Astrocyte of the spinal cord (primary cell): Measurements from ENCODE around the gene DHRS7.

Experiments used
- DNase-seq: peaks from one replicate; pipeline ENCODE4 v3.0.0; 2011; ENCODE audit warnings: low read depth, low spot score
- H3K4me3 ChIP-seq: 2 replicates; pipeline ENCODE4 v1.5.1; 2011; ENCODE audit warnings: low read depth, mild to moderate bottlenecking, low read length, moderate library complexity
- in situ Hi-C: cut with HindIII; loops from 2 replicates; pipeline ENCODE4 v1.10.0; 2017; ENCODE audit warnings: low sequenced_read_pairs
- TF ChIP-seq, protein P1 (sequence below): IDR thresholded peaks from 2 replicates; pipeline ENCODE4 v1.5.1; 2012; ENCODE audit warnings: low read depth, mild to moderate bottlenecking, low read length, inconsistent platforms

The DHRS7 gene

DNA sequence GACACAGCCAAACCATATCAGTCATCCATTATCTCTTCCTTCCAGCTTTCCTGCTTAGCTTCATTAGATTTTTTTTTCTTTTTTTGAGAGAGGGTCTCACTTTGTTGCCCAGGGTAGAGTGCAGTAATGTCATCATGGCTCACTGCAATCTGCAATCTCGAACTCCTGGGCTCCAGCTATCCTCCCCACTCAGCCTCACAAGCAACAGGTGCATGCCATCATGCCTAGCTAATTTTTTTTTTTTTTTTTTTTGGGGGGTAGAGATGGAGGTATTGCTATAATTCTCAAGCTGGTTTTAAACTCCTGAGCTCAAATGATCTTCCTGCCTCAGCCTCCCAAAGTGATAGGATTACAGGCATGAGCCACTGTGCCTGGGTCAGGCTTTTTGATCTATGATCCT lies 45.5 kb upstream of the DHRS7 start:
- in situ Hi-C loops: no loop called here
- TF ChIP-seq, protein P1, sequence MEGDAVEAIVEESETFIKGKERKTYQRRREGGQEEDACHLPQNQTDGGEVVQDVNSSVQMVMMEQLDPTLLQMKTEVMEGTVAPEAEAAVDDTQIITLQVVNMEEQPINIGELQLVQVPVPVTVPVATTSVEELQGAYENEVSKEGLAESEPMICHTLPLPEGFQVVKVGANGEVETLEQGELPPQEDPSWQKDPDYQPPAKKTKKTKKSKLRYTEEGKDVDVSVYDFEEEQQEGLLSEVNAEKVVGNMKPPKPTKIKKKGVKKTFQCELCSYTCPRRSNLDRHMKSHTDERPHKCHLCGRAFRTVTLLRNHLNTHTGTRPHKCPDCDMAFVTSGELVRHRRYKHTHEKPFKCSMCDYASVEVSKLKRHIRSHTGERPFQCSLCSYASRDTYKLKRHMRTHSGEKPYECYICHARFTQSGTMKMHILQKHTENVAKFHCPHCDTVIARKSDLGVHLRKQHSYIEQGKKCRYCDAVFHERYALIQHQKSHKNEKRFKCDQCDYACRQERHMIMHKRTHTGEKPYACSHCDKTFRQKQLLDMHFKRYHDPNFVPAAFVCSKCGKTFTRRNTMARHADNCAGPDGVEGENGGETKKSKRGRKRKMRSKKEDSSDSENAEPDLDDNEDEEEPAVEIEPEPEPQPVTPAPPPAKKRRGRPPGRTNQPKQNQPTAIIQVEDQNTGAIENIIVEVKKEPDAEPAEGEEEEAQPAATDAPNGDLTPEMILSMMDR: no peak
- no peak overlapping the region for H3K4me3 ChIP-seq
- DNase-seq: no peak

DNA sequence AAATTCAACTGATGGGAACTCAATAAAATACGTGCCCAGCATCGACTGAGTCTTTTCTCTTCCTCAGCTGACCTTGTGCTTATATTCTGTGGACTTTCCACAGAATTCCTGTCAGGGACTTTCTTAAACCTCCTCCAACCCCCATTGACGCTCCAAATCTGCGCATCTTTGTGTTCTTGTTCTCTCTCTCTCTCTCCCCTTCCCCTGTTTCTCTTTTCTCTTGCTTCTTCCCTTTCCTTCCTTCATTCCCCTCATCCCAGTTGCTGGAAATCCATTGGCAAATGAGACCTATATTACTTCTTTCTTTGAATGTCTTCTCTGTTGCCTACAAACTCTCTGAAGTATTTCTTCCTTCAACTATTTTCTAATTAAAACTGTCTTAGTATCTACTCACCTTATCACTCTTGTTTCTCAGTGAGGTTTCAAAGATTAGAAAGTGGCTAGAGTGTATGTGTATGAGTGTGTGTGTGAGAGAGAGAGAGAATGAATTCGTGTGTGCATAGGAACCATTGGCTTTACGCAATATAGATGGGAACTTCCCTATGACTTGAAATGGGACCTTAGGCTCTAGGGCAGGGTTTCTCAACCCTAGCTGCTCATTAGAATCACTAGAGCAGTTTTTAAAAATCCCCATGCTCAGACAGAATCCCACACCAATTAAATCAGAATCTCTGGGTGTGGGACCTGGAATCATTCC lies 41.8 kb upstream of the DHRS7 start:
- in situ Hi-C loops: no loop called here
- no peak overlapping the region for H3K4me3 ChIP-seq
- TF ChIP-seq, protein P1: no peak
- DNase-seq: no peak

DNA sequence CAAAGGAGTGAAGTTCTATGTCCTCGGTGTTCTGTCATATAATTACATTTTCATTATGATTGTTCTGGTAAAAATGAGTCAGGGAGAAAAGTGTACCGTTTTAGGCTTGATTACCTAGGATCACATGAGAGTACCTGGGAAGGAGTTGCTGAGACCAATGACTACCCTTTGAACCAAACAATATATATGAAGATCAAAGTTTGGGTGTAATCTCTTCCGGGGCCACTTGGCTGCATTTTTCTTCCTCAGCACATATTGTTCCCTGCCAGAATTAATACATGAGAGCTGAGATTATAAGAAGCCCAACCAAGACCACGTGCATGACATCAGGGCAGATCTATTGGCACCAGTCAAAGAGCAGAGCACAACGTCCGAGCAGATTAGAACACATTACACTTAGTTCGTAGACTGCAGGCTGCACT lies 41.1 kb upstream of the DHRS7 start:
- no peak for DNase-seq
- TF ChIP-seq, protein P1: no peak
- no peak overlapping the region for H3K4me3 ChIP-seq
- in situ Hi-C loops: no loop called here

DNA sequence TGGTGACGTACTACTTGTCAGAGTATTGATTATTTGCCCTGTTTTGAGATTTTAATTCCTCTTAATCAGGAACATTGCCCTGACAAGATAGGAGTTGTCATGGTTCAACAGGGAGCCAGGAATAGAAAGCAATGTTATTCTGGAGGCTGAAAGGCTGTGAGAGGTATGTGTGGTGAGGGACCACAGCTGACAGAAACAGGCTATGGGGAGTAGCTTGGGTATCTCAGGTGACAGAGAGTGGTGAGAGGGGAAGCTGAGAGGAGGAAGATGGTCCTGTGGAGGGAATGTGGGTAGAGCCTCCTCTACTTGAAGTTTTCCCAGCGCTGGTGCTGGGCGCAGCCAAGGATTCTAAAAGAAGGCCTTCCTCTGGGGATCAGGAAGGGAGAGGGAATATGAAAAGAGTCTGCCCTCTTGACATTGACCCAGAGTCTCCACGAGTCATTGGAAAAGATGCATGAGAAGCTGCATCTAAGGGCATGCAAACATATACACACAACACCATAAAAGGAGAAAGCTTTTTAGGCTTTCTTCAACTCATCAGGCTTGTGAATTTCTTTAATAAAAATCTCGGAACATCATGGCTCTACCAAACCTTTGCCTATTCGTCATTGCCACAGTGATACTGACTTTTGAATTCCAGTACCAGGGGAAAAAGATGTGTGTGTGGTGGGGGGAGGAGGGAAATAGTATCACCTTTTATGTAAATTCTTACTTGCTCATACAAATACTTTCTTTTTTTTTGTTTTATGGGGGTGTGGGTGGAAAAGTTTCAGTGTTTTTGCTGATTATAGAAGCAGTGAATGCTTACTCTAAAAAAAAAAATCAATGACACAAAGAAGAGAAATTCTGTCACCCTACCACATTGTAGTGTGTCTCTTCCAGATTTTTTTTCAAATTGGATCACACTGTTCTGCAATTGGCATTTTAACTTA lies 39.9 kb upstream of the DHRS7 start:
- in situ Hi-C loops: no loop called here
- DNase-seq: no peak
- TF ChIP-seq, protein P1: no peak
- H3K4me3 ChIP-seq: no peak overlapping the region

DNA sequence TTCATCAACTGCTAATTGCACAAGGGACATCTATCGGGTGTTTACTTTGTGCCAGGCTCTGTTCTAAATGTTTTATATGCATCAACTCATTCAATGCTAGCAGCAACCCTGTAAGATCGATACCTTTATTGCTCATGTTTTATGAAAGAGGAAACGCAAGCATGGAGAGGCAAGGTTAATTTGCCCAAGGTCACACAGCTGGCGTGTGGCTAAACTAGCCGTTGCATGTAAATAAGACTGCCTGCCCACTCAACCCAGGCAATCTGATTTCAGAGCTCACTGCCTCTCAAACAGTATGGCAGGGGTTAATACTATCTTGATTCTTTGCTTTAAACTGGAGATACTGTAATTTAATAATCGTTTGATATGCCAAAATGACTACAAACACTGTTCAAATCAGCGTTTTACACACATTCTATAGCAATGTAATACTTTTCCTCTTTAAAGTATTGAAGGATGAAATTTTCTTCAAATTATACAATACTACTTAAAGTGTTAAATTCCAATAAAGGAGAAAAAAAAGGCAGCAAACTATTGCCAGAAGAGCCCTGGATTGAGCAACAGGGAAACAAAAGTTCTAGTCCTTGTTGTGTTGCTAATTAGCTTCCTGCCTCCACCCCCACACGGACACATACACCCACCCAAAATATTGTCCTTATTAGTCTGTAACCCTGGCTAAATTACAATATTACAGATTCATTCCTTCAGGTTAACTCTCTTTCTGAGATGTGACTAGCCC lies 39.1 kb upstream of the DHRS7 start:
- no peak for DNase-seq
- in situ Hi-C loops: no loop called here
- H3K4me3 ChIP-seq: no peak overlapping the region
- TF ChIP-seq, protein P1: no peak

DNA sequence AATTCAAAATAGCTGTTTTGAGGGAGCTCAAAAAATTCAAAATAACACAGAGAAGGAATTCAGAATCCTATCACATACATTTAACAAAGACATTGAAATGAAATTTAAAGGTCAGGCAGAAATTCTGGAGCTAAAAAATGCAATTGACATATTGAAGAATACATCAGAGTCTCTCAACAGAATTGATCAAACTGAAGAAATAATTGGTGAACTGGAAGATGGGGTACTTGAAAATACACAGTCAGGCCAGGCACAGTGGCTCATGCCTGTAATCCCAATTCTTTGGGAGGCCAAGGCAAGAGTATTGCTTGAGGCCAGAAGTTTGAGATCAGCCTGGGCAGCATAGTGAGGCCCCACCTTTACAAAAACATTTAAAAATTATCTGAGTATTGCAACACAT lies 34.1 kb upstream of the DHRS7 start:
- TF ChIP-seq, protein P1: no peak
- in situ Hi-C loops: no loop called here
- H3K4me3 ChIP-seq: no peak overlapping the region
- no peak for DNase-seq
